ENCODE results near the gene ATP11C.

- TF ChIP-seq EZH2 (IDR thresholded peaks at IDR 0.05) (no peak), ZNF274 (IDR thresholded peaks at IDR 0.05; ENCODE audit: low read depth, low read length) (no peak), POLR2A (IDR thresholded peaks at IDR 0.05; ENCODE audit: borderline replicate concordance, extremely low read depth, insufficient read depth, insufficient read length) (no peak), EZH2phosphoT487 (IDR thresholded peaks at IDR 0.05; ENCODE audit: borderline replicate concordance) (no peak), POLR2AphosphoS5 (IDR thresholded peaks at IDR 0.05; ENCODE audit: low read depth, low read length) (no peak), SIN3A (IDR thresholded peaks at IDR 0.05; ENCODE audit: low read depth) (no peak), YY1 (IDR thresholded peaks at IDR 0.05; ENCODE audit: extremely low read depth, insufficient replicate concordance, low read depth, low read length) (no peak), TCF7L2 (IDR thresholded peaks at IDR 0.05; ENCODE audit: borderline replicate concordance, extremely low read depth, insufficient read depth, insufficient read length) (no peak), JUND (IDR thresholded peaks at IDR 0.05) (no peak), SRF (IDR thresholded peaks at IDR 0.05; ENCODE audit: low read depth) (no peak), CBX3 (IDR thresholded peaks at IDR 0.05; ENCODE audit: low read depth) (no peak)
- TF ChIP-seq, protein P1, sequence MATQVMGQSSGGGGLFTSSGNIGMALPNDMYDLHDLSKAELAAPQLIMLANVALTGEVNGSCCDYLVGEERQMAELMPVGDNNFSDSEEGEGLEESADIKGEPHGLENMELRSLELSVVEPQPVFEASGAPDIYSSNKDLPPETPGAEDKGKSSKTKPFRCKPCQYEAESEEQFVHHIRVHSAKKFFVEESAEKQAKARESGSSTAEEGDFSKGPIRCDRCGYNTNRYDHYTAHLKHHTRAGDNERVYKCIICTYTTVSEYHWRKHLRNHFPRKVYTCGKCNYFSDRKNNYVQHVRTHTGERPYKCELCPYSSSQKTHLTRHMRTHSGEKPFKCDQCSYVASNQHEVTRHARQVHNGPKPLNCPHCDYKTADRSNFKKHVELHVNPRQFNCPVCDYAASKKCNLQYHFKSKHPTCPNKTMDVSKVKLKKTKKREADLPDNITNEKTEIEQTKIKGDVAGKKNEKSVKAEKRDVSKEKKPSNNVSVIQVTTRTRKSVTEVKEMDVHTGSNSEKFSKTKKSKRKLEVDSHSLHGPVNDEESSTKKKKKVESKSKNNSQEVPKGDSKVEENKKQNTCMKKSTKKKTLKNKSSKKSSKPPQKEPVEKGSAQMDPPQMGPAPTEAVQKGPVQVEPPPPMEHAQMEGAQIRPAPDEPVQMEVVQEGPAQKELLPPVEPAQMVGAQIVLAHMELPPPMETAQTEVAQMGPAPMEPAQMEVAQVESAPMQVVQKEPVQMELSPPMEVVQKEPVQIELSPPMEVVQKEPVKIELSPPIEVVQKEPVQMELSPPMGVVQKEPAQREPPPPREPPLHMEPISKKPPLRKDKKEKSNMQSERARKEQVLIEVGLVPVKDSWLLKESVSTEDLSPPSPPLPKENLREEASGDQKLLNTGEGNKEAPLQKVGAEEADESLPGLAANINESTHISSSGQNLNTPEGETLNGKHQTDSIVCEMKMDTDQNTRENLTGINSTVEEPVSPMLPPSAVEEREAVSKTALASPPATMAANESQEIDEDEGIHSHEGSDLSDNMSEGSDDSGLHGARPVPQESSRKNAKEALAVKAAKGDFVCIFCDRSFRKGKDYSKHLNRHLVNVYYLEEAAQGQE (IDR thresholded peaks at IDR 0.05; ENCODE audit: low read depth) = no peak
- TF ChIP-seq, protein P2, sequence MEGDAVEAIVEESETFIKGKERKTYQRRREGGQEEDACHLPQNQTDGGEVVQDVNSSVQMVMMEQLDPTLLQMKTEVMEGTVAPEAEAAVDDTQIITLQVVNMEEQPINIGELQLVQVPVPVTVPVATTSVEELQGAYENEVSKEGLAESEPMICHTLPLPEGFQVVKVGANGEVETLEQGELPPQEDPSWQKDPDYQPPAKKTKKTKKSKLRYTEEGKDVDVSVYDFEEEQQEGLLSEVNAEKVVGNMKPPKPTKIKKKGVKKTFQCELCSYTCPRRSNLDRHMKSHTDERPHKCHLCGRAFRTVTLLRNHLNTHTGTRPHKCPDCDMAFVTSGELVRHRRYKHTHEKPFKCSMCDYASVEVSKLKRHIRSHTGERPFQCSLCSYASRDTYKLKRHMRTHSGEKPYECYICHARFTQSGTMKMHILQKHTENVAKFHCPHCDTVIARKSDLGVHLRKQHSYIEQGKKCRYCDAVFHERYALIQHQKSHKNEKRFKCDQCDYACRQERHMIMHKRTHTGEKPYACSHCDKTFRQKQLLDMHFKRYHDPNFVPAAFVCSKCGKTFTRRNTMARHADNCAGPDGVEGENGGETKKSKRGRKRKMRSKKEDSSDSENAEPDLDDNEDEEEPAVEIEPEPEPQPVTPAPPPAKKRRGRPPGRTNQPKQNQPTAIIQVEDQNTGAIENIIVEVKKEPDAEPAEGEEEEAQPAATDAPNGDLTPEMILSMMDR (IDR thresholded peaks at IDR 0.05 in 2 of 3, conservative IDR thresholded peaks at IDR 0.05 in 1 of 3; ENCODE audit: borderline replicate concordance in 1 of 3, insufficient read depth in 1 of 3, low read depth in 2 of 3, low read length in 2 of 3) = no peak
- TF ChIP-seq, protein P3, sequence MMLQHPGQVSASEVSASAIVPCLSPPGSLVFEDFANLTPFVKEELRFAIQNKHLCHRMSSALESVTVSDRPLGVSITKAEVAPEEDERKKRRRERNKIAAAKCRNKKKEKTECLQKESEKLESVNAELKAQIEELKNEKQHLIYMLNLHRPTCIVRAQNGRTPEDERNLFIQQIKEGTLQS (IDR thresholded peaks at IDR 0.05) = no peak
Observed at GRCh38 chrX:139974471-139974870, 41.6 kb upstream of the ATP11C start.

All from HCT116 (cell line).